Psoas muscle (tissue), 8 donors: ENCODE results near the gene SLIT3. TPM values are rescaled to one million over a fixed set of nuclear protein-coding genes. Genes with fewer than 3 reads are reported as not detected.
A peak's percentile ranks its signal among the peaks of the same experiment; 100 is the strongest.

Experiments
- ATAC-seq, 4 donors: fragments of 200-7000 bp; cut with Tn5 transposase; one replicate each; pipeline ENCODE4 v1.9.1; 2020; ENCODE audit warnings: moderate library complexity in 3 of 4, mild to moderate bottlenecking in 2 of 4
- DNase-seq, 2 donors: peaks; one replicate each; pipeline ENCODE4 v3.0.0-alpha.2; 2020
- H3K27ac ChIP-seq: fragments of 200-600 bp; one replicate; pipeline ENCODE4 v1.8.0; 2022
- H3K27me3 ChIP-seq, 3 donors: fragments of 200-600 bp in 1 of 3; one replicate each; pipeline versions ENCODE4 v1.6.1 to v1.8.0; 2013 to 2022; ENCODE audit warnings: low read length in 2 of 3, mild to moderate bottlenecking in 2 of 3, moderate library complexity in 1 of 3; ENCODE audit not compliant: insufficient read depth in 3 of 3
- H3K36me3 ChIP-seq, 2 donors: fragments of 200-600 bp in 1 of 2; one replicate each; pipeline versions ENCODE4 v1.6.1 to v1.8.0; 2013 to 2022; ENCODE audit warnings: low read depth in 1 of 2, mild to moderate bottlenecking in 1 of 2, moderate library complexity in 1 of 2; ENCODE audit not compliant: insufficient read depth in 1 of 2
- H3K4me1 ChIP-seq: fragments of 200-600 bp; one replicate; pipeline ENCODE4 v1.8.0; 2022
- H3K4me3 ChIP-seq: fragments of 200-600 bp; one replicate; pipeline ENCODE4 v1.8.0; 2022; ENCODE audit warnings: mild to moderate bottlenecking
- H3K9me3 ChIP-seq: fragments of 200-600 bp; one replicate; pipeline ENCODE4 v1.8.0; 2022
- WGBS, 3 donors: extraction: QIAGEN DNeasy Blood & Tissue Kit; methylation state at CpG; one replicate each; pipeline versions ENCODE4 v1.1.6 to v1.1.7; 2013; 5-methylcytosine and 5-hydroxymethylcytosine counted together
- intact Hi-C, 2 donors: fragments of 100-400 bp; cut with DNase I; formaldehyde crosslinking; loops; one replicate each; pipeline versions ENCODE4 v1.11.0 to v1.14.2; 2022
- polyA plus RNA-seq, 3 donors: library from polyadenylated mRNA; stranded (reverse); fragments of 200-250 nt; gene quantifications; one replicate each; pipeline ENCODE4 v1.2.3, GENCODE V29; 2013
- total RNA-seq, 4 donors: library from RNA; stranded (reverse); fragmentation: NEBNext Ultra II Directional in 2 of 4; extraction: Animal tissue kit (Norgen Biotek cat#: 25700) in 2 of 4; gene quantifications; one replicate each; pipeline versions ENCODE4 v1.2.1 to v1.2.4, GENCODE V29; 2021 to 2023
- TF ChIP-seq, protein P1 (sequence below): fragments of 200-600 bp; IDR thresholded peaks from one replicate; pipeline ENCODE4 v1.8.0; 2022; ENCODE audit warnings: antibody characterized with exemption
- donor health status: healthy with polysubstance abuse.
- donor health status: DM: no; HTN: no; CAD: no; lungs with moderate emphysema.
- donor health status: Bipolar disorder and iron deficiency.
- donor health status: healthy.
- donor health status: DM: yes; HTN: yes; CAD: no.
- donor health status: DM: no; HTN: no; CAD: no.
- donor health status: DM: no; HTN: no; CAD: no.
- donor health status: DM: yes; HTN: yes; CAD: no.

SLIT3 gene
- total and polyA plus RNA-seq, 7 donors: 0.81 to 5.9 (median 2.1) TPM

DNA sequence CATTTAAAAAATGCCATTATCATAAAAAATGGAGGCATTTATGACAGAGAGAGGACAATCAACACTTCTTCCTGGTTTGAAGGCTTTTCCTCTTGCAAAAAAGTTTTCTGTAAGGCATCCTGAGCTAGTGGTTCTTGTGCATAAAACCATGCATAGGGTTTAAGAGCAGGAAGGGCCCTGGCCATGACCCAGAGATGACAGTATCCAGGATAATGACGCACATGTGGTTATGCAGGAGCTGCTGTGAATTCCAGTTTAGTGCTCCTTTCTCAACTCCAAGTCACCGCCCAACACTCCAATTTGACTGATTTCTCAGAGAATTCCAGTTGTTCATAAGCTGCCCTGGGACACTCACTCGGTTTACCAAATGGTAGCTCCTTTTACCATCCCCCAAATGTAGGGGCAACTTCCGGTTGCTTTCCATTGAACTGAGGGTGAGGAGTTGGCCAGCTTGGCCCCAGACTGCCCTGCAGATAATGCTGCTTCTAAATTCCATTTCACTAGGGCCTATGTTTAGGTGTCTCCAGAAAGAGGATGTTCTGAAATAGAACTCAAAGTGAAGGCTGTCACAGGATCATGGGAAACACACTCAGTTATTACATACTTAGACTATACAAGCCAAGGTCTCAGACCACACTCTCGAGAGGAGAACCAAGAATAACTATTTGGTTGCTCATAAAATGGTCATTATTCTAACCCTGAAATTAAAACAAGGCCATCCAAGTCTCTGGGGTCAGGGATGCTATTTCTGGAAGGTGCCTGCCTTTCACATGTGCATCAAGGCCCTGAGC, 179.1 kb downstream of the SLIT3 start:
- TF ChIP-seq, protein P1, sequence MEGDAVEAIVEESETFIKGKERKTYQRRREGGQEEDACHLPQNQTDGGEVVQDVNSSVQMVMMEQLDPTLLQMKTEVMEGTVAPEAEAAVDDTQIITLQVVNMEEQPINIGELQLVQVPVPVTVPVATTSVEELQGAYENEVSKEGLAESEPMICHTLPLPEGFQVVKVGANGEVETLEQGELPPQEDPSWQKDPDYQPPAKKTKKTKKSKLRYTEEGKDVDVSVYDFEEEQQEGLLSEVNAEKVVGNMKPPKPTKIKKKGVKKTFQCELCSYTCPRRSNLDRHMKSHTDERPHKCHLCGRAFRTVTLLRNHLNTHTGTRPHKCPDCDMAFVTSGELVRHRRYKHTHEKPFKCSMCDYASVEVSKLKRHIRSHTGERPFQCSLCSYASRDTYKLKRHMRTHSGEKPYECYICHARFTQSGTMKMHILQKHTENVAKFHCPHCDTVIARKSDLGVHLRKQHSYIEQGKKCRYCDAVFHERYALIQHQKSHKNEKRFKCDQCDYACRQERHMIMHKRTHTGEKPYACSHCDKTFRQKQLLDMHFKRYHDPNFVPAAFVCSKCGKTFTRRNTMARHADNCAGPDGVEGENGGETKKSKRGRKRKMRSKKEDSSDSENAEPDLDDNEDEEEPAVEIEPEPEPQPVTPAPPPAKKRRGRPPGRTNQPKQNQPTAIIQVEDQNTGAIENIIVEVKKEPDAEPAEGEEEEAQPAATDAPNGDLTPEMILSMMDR: no peak
- Histone ChIP-seq H3K27me3 (no peaks in the 10 kb centered on the region), H3K4me3 (no peak overlapping the region), H3K9me3 (no peaks in the 10 kb centered on the region), H3K36me3 (no peaks in the 10 kb centered on the region), H3K27ac (no peak overlapping the region), H3K4me1 (no peaks in the 10 kb centered on the region)
- intact Hi-C loops: no loop called here
- no peak for DNase-seq
- 83 to 86% (median 85%) methylated on average over 5 of the region's 5 CpGs for WGBS, 3 donors
- ATAC-seq: no peak

DNA sequence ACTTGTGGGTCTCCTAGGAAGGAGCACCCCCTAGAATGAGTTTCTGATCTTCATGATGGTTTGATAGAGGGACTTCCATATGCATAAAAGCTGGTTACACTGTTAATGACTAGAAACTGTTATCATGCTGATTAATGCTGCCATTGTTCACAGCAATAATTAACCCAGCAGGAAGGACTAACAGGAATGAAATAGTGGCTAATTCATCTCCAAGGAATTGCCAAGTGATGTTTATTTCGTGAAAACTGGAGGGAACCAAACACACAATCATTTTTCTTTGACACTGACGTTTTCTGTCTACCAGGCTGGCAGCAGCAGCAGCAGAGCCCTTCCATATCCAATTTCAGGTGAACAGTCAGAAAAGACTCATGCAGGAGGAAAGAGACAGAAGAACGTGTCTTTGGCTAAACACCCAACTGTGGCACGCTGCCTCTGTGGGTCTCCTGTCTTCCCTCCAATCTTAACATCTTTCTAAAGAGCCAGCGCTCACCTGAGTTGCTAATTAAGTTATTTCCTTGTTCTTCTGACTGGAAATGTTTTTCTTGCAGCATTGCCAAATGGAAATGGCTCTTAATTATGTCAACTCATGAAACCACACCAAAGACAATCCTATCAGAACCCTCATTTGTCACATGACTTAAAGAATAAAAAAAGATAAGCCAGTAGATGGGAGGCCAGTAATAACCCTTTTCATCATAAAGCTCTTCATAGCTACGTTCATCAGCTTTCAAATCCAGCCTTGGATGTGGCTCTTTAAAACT, 181.5 kb downstream of the SLIT3 start:
- H3K9me3 ChIP-seq: no peaks in the 10 kb centered on the region
- WGBS, 3 donors: 41 to 46% (median 43%) methylated on average over 6 of the region's 6 CpGs
- H3K27ac ChIP-seq: no peak overlapping the region
- intact Hi-C loops: no loop called here
- no peaks in the 10 kb centered on the region for H3K27me3 ChIP-seq
- H3K4me1 ChIP-seq: no peaks in the 10 kb centered on the region
- TF ChIP-seq, protein P1: no peak
- H3K4me3 ChIP-seq: no peak overlapping the region
- no peak for DNase-seq
- H3K36me3 ChIP-seq: no peaks in the 10 kb centered on the region
- ATAC-seq: no peak

DNA sequence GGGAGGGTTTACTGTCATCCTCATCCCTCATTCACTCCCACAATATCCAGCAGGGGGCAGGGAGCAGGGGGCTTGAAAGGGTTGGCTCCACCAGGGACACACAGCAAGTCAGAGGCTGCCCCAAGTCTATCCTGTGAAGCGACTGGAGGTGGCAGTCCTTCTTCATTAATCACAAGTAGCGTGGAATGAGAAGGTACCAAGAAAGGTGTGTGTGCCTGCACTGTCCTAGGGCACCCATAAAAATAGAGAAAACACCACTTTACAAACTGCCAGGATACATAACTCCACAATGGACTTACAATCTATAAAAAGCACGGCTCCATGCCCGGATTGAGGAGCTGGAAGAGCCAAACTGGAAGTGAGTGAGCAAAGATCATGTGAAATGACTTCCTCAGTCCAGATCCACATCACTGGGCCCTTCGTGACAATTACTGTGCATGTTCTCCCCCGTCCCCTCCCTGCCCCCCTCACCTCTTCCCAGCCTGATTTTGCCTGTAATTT, 183.9 kb downstream of the SLIT3 start:
- TF ChIP-seq, protein P1: no peak
- DNase-seq: no peak
- Histone ChIP-seq H3K36me3 (no peaks in the 10 kb centered on the region), H3K4me1 (no peaks in the 10 kb centered on the region), H3K4me3 (no peak overlapping the region), H3K9me3 (no peaks in the 10 kb centered on the region), H3K27me3 (no peaks in the 10 kb centered on the region), H3K27ac (no peak overlapping the region)
- 42 to 64% (median 43%) methylated on average over 6 of the region's 6 CpGs for WGBS, 3 donors
- intact Hi-C loops: no loop called here
- peak in 3 of 4 donors; percentile 30 to 54 (median 36) for ATAC-seq

DNA sequence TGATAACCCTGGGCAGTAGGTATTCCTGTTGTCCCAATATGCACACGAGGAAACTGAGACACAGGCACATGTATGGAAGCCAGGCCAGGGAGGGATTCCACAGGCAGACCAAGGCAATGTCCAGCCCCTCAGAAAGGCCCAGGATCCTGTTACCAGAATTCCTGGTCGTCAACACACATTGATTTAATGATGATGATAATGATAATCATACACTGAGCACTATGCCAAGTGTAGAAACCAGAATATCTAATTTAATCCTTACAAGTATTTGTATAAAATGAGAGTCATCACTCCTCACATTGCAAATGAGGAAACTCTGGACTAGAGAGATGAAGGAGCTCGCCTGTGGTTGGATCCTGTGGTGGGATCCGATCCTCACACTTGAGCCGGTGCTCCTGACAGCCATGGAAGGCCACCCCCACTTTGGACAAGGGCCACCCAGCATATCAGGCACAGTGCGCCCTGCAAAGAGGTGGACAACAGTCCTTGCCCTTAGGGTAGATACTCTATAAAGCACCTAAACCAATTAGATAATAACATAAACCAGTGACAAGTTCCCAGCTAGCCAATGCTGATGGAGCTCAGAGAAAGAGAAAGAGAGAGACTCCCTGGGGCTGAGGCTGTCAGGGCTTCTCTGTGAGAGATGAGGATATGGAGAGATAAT, 185.3 kb downstream of the SLIT3 start:
- Histone ChIP-seq H3K4me1 (no peaks in the 10 kb centered on the region), H3K27ac (no peak overlapping the region), H3K9me3 (no peaks in the 10 kb centered on the region), H3K36me3 (no peaks in the 10 kb centered on the region), H3K27me3 (no peaks in the 10 kb centered on the region), H3K4me3 (no peak overlapping the region)
- intact Hi-C loops: no loop called here
- 79 to 81% (median 80%) methylated on average over 6 of the region's 6 CpGs for WGBS, 3 donors
- TF ChIP-seq, protein P1: no peak
- ATAC-seq (no peak), DNase-seq (no peak)
